HCT116 (cell line): Measurements from ENCODE around the gene SIX5.

Source experiments
- CBX3 ChIP-seq: IDR thresholded peaks from 2 replicates; pipeline ENCODE4 v1.6.1; 2012; ENCODE audit warnings: low read depth
- CEBPB ChIP-seq: IDR thresholded peaks from 2 replicates; pipeline ENCODE4 v1.6.1; 2012; ENCODE audit warnings: low read depth
- EZH2 ChIP-seq: fragments of 200-600 bp; sonication (generic); IDR thresholded peaks from 2 replicates; pipeline ENCODE4 v1.6.1; 2017; ENCODE audit warnings: antibody characterized with exemption, mixed run types
- EZH2phosphoT487 ChIP-seq: fragments of 200-600 bp; IDR thresholded peaks from 2 replicates; pipeline ENCODE4 v1.6.1; 2018; ENCODE audit warnings: antibody characterized with exemption, borderline replicate concordance
- FOSL1 ChIP-seq: IDR thresholded peaks from 2 replicates; pipeline ENCODE4 v1.6.1; 2012; ENCODE audit warnings: low read depth
- POLR2A ChIP-seq: IDR thresholded peaks from 2 replicates; pipeline ENCODE4 v1.7.0; 2011; ENCODE audit warnings: borderline replicate concordance; ENCODE audit not compliant: insufficient read depth, insufficient read length; ENCODE audit errors: extremely low read depth
- POLR2AphosphoS5 ChIP-seq: IDR thresholded peaks from 2 replicates; pipeline ENCODE4 v1.6.1; 2011; ENCODE audit warnings: mild to moderate bottlenecking, low read depth, low read length, moderate library complexity
- RAD21 ChIP-seq: IDR thresholded peaks from 2 replicates; pipeline ENCODE4 v1.6.1; 2012; ENCODE audit warnings: low read depth, mild to moderate bottlenecking
- SIN3A ChIP-seq: IDR thresholded peaks from 2 replicates; pipeline ENCODE4 v1.6.1; 2012; ENCODE audit warnings: low read depth
- TCF7L2 ChIP-seq: IDR thresholded peaks from 2 replicates; pipeline ENCODE4 v1.7.0; 2011; ENCODE audit warnings: borderline replicate concordance, inconsistent platforms; ENCODE audit not compliant: insufficient read depth, insufficient read length; ENCODE audit errors: extremely low read depth
- ZFX ChIP-seq: fragments of 450-650 bp; IDR thresholded peaks from 2 replicates; pipeline ENCODE4 v1.6.1; 2017
- ZNF274 ChIP-seq: fragments of 200-500 bp; sonication (Bioruptor generic); IDR thresholded peaks from 2 replicates; pipeline ENCODE4 v1.6.1; 2014; ENCODE audit warnings: mild to moderate bottlenecking, low read depth, low read length, inconsistent platforms
- TF ChIP-seq, protein P1 (sequence below), 3 experiments: fragments of 200-600 bp in 1 of 3; sonication (generic) in 1 of 3; IDR thresholded peaks in 2 of 3; conservative IDR thresholded peaks in 1 of 3; 2 replicates each; pipeline ENCODE4 v1.5.1; 2012 to 2017; ENCODE audit warnings: low read depth in 2 of 3, low read length in 2 of 3, antibody characterized with exemption in 1 of 3, borderline replicate concordance in 1 of 3, control low read depth in 1 of 3, mild to moderate bottlenecking in 1 of 3, mixed read lengths in 1 of 3, mixed run types in 1 of 3, moderate library complexity in 1 of 3; ENCODE audit not compliant: insufficient read depth in 1 of 3
- TF ChIP-seq, protein P2 (sequence below): IDR thresholded peaks from 2 replicates; pipeline ENCODE4 v1.6.1; 2012; ENCODE audit warnings: low read depth

DNA sequence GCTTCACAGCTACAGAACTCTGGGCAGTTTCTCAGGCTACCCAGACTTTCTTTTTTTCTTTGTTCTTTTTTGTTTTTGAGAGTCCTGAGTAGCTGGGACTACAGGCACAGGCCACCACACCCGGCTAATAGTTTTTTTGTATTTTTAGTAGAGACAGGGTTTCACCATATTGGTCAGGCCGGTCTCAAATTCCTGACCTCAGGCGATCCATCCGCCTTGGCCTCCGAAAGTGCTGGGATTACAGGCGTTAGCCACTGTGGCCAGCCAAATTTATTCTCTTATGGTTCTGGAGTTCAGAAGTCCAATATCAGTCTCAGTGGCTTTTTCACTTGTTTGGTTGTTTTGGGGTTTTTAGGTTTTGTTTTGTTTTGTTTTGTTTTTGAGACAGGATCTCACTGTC, 23.4 kb downstream of the SIX5 start:
- TF ChIP-seq, protein P1, sequence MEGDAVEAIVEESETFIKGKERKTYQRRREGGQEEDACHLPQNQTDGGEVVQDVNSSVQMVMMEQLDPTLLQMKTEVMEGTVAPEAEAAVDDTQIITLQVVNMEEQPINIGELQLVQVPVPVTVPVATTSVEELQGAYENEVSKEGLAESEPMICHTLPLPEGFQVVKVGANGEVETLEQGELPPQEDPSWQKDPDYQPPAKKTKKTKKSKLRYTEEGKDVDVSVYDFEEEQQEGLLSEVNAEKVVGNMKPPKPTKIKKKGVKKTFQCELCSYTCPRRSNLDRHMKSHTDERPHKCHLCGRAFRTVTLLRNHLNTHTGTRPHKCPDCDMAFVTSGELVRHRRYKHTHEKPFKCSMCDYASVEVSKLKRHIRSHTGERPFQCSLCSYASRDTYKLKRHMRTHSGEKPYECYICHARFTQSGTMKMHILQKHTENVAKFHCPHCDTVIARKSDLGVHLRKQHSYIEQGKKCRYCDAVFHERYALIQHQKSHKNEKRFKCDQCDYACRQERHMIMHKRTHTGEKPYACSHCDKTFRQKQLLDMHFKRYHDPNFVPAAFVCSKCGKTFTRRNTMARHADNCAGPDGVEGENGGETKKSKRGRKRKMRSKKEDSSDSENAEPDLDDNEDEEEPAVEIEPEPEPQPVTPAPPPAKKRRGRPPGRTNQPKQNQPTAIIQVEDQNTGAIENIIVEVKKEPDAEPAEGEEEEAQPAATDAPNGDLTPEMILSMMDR (IDR thresholded peaks at IDR 0.05 in 2 of 3, conservative IDR thresholded peaks at IDR 0.05 in 1 of 3; ENCODE audit: borderline replicate concordance in 1 of 3, insufficient read depth in 1 of 3, low read depth in 2 of 3, low read length in 2 of 3), result no peak
- TF ChIP-seq ZNF274 (no peak), SIN3A (no peak), CBX3 (no peak), EZH2 (no peak), ZFX (no peak), EZH2phosphoT487 (no peak), POLR2AphosphoS5 (no peak), TCF7L2 (no peak), POLR2A (no peak), CEBPB (no peak), RAD21 (no peak), FOSL1 (no peak)
- TF ChIP-seq, protein P2, sequence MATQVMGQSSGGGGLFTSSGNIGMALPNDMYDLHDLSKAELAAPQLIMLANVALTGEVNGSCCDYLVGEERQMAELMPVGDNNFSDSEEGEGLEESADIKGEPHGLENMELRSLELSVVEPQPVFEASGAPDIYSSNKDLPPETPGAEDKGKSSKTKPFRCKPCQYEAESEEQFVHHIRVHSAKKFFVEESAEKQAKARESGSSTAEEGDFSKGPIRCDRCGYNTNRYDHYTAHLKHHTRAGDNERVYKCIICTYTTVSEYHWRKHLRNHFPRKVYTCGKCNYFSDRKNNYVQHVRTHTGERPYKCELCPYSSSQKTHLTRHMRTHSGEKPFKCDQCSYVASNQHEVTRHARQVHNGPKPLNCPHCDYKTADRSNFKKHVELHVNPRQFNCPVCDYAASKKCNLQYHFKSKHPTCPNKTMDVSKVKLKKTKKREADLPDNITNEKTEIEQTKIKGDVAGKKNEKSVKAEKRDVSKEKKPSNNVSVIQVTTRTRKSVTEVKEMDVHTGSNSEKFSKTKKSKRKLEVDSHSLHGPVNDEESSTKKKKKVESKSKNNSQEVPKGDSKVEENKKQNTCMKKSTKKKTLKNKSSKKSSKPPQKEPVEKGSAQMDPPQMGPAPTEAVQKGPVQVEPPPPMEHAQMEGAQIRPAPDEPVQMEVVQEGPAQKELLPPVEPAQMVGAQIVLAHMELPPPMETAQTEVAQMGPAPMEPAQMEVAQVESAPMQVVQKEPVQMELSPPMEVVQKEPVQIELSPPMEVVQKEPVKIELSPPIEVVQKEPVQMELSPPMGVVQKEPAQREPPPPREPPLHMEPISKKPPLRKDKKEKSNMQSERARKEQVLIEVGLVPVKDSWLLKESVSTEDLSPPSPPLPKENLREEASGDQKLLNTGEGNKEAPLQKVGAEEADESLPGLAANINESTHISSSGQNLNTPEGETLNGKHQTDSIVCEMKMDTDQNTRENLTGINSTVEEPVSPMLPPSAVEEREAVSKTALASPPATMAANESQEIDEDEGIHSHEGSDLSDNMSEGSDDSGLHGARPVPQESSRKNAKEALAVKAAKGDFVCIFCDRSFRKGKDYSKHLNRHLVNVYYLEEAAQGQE, result no peak
